ENCODE data around the gene CIT.
"Not testable (repeated sequence)": the region's sequence is repeated elsewhere in the genome, so short reads cannot be mapped to it uniquely, and the experiment has no call there.

CIT gene

GRCh38 chr12:119735079-119735478, 142.0 kb downstream of the CIT start:
- DNase-seq = no peak

- no peak for DNase-seq
Measured at GRCh38 chr12:119730381-119730780, 146.7 kb downstream of the CIT start.

GRCh38 chr12:119729871-119730270, 147.2 kb downstream of the CIT start:
- no peak for DNase-seq

GRCh38 chr12:119728444-119728745, 148.7 kb downstream of the CIT start:
- DNase-seq = no peak

- no peak for DNase-seq
Measured at GRCh38 chr12:119727600-119728443, 149.3 kb downstream of the CIT start.

- DNase-seq = no peak
Measured at GRCh38 chr12:119725523-119725922, 151.6 kb downstream of the CIT start.

- DNase-seq = no peak
Measured at GRCh38 chr12:119721306-119721705, 155.8 kb downstream of the CIT start.

- DNase-seq = no peak
Measured at GRCh38 chr12:119720349-119720748, 156.8 kb downstream of the CIT start.

- no peak for DNase-seq
Measured at GRCh38 chr12:119718141-119718540, 159.0 kb downstream of the CIT start.

- no peak for DNase-seq
Measured at GRCh38 chr12:119715268-119715620, 161.9 kb downstream of the CIT start.

GRCh38 chr12:119714614-119715267, 162.4 kb downstream of the CIT start:
- DNase-seq = no peak

GRCh38 chr12:119713551-119714031, 163.5 kb downstream of the CIT start:
- no peak for DNase-seq

- DNase-seq = no peak
Measured at GRCh38 chr12:119712721-119713120, 164.4 kb downstream of the CIT start.

- DNase-seq = no peak
Measured at GRCh38 chr12:119711693-119712092, 165.4 kb downstream of the CIT start.

GRCh38 chr12:119710965-119711551, 166.1 kb downstream of the CIT start:
- no peak for DNase-seq

GRCh38 chr12:119710374-119710964, 166.7 kb downstream of the CIT start:
- no peak for DNase-seq

- not testable (repeated sequence) for DNase-seq
Measured at GRCh38 chr12:119706427-119706826, 170.7 kb downstream of the CIT start.

- no peak for DNase-seq
Measured at GRCh38 chr12:119705182-119705581, 171.9 kb downstream of the CIT start.

- DNase-seq = no peak
Measured at GRCh38 chr12:119704065-119704747, 172.9 kb downstream of the CIT start.

- no peak for DNase-seq
Measured at GRCh38 chr12:119700078-119700477, 177.0 kb downstream of the CIT start.

GRCh38 chr12:119699199-119699760, 177.8 kb downstream of the CIT start:
- no peak for DNase-seq

GRCh38 chr12:119696943-119697342, 180.2 kb downstream of the CIT start:
- DNase-seq = no peak

- DNase-seq = peak; percentile 46
Measured at GRCh38 chr12:119695034-119695433, 182.1 kb downstream of the CIT start.

All from hematopoietic multipotent progenitor cell treated with erythropoietin and hydrocortisone succinate and interleukin-3 and kit ligand, for 6 days (in vitro differentiated cells).